Liver (tissue), 9 donors: ENCODE results near the gene FOXN3. TPM values are rescaled to one million over a fixed set of nuclear protein-coding genes. Genes with fewer than 3 reads are reported as not detected.

Experiments
- DNase-seq: peaks from one replicate; pipeline ENCODE4 v3.0.0-alpha.2; 2017; ENCODE audit warnings: low spot score
- H3K27ac ChIP-seq, 2 donors: one replicate each; pipeline ENCODE4 v1.7.0; 2013; ENCODE audit warnings: inconsistent platforms in 2 of 2, low read length in 2 of 2, control low read depth in 1 of 2, low read depth in 1 of 2, mild to moderate bottlenecking in 1 of 2
- H3K27me3 ChIP-seq, 4 donors: one replicate each; pipeline versions ENCODE4 v1.6.1 to v1.7.0; 2013; ENCODE audit warnings: low read length in 3 of 4, inconsistent platforms in 1 of 4, mild to moderate bottlenecking in 1 of 4, moderate library complexity in 1 of 4; ENCODE audit not compliant: control insufficient read depth in 4 of 4, insufficient read depth in 4 of 4
- H3K36me3 ChIP-seq, 4 donors: one replicate each; pipeline versions ENCODE4 v1.6.1 to v1.7.0; 2013; ENCODE audit warnings: low read length in 3 of 4, mild to moderate bottlenecking in 3 of 4, low read depth in 1 of 4, moderate library complexity in 1 of 4; ENCODE audit not compliant: control insufficient read depth in 4 of 4, insufficient read depth in 3 of 4
- H3K4me1 ChIP-seq, 4 donors: one replicate each; pipeline versions ENCODE4 v1.6.1 to v1.7.0; 2013; ENCODE audit warnings: low read length in 3 of 4, mild to moderate bottlenecking in 3 of 4, moderate library complexity in 1 of 4; ENCODE audit not compliant: control insufficient read depth in 4 of 4, insufficient read depth in 4 of 4
- H3K4me3 ChIP-seq, 3 donors: one replicate each; pipeline versions ENCODE4 v1.6.1 to v1.7.0; 2013; ENCODE audit warnings: low read length in 3 of 3, control low read depth in 1 of 3, low read depth in 1 of 3, mild to moderate bottlenecking in 1 of 3
- H3K9ac ChIP-seq, 2 donors: one replicate each; pipeline ENCODE4 v1.7.0; 2013; ENCODE audit warnings: low read length in 2 of 2, mild to moderate bottlenecking in 2 of 2, moderate library complexity in 2 of 2, control low read depth in 1 of 2, low read depth in 1 of 2
- H3K9me3 ChIP-seq, 4 donors: one replicate each; pipeline versions ENCODE4 v1.6.1 to v1.7.0; 2013; ENCODE audit warnings: low read length in 3 of 4; ENCODE audit not compliant: control insufficient read depth in 4 of 4
- ATF3 ChIP-seq: IDR thresholded peaks from 2 replicates; pipeline ENCODE4 v1.6.1; 2016; ENCODE audit warnings: antibody characterized with exemption
- CTCF ChIP-seq: fragments of 150-350 bp; IDR thresholded peaks from 2 replicates; pipeline ENCODE4 v1.5.1; 2017; ENCODE audit warnings: improper control_type of control experiment, low read depth, low read length; ENCODE audit not compliant: missing input control
- FOXA1 ChIP-seq: IDR thresholded peaks from 2 replicates; pipeline ENCODE4 v1.6.1; 2016; ENCODE audit warnings: antibody characterized with exemption
- FOXA2 ChIP-seq: IDR thresholded peaks from 2 replicates; pipeline ENCODE4 v1.6.1; 2016; ENCODE audit warnings: antibody characterized with exemption
- GABPA ChIP-seq, 2 donors: IDR thresholded peaks in 1 of 2; conservative IDR thresholded peaks in 1 of 2; 2 replicates each; pipeline ENCODE4 v1.6.1; 2016; ENCODE audit warnings: antibody characterized with exemption in 2 of 2, mild to moderate bottlenecking in 1 of 2, moderate library complexity in 1 of 2
- HNF4A ChIP-seq, 2 donors: conservative IDR thresholded peaks; 2 replicates each; pipeline ENCODE4 v1.6.1; 2016; ENCODE audit warnings: antibody characterized with exemption in 2 of 2, mild to moderate bottlenecking in 2 of 2
- HNF4G ChIP-seq: IDR thresholded peaks from 2 replicates; pipeline ENCODE4 v1.6.1; 2016; ENCODE audit warnings: antibody characterized with exemption
- JUND ChIP-seq, 2 donors: IDR thresholded peaks; 2 replicates each; pipeline ENCODE4 v1.6.1; 2016; ENCODE audit warnings: antibody characterized with exemption in 2 of 2
- MAX ChIP-seq: IDR thresholded peaks from 2 replicates; pipeline ENCODE4 v1.6.1; 2016; ENCODE audit warnings: antibody characterized with exemption
- NR2F2 ChIP-seq: IDR thresholded peaks from 2 replicates; pipeline ENCODE4 v1.6.1; 2016; ENCODE audit warnings: antibody characterized with exemption
- RAD21 ChIP-seq, 2 donors: IDR thresholded peaks; 2 replicates each; pipeline ENCODE4 v1.6.1; 2016; ENCODE audit warnings: antibody characterized with exemption in 2 of 2, mild to moderate bottlenecking in 2 of 2
- REST ChIP-seq: IDR thresholded peaks from 2 replicates; pipeline ENCODE4 v1.6.1; 2016; ENCODE audit warnings: antibody characterized with exemption, mild to moderate bottlenecking
- RXRA ChIP-seq, 2 donors: IDR thresholded peaks; 2 replicates each; pipeline ENCODE4 v1.6.1; 2017 to 2018; ENCODE audit warnings: antibody characterized with exemption in 2 of 2, mild to moderate bottlenecking in 1 of 2
- SP1 ChIP-seq: IDR thresholded peaks from 2 replicates; pipeline ENCODE4 v1.6.1; 2018; ENCODE audit warnings: antibody characterized with exemption, mild to moderate bottlenecking
- TAF1 ChIP-seq: conservative IDR thresholded peaks from 2 replicates; pipeline ENCODE4 v1.6.1; 2016; ENCODE audit warnings: antibody characterized with exemption, mild to moderate bottlenecking
- YY1 ChIP-seq: IDR thresholded peaks from 2 replicates; pipeline ENCODE4 v1.6.1; 2016; ENCODE audit warnings: antibody characterized with exemption, mild to moderate bottlenecking
- ZBTB33 ChIP-seq: IDR thresholded peaks from 2 replicates; pipeline ENCODE4 v1.6.1; 2016; ENCODE audit warnings: antibody characterized with exemption
- WGBS: extraction: QIAGEN DNeasy Blood & Tissue Kit; methylation state at CpG from one replicate; pipeline ENCODE4 v1.1.7; 2013; 5-methylcytosine and 5-hydroxymethylcytosine counted together
- polyA plus RNA-seq, 2 donors: library from polyadenylated mRNA; stranded (reverse) in 1 of 2; unstranded in 1 of 2; fragments of 200-250 nt in 1 of 2; fragments of >200 nt in 1 of 2; fragmentation: Nextera tagmentation in 1 of 2; extraction: Ambion mirVana in 1 of 2; gene quantifications; one replicate each; pipeline versions ENCODE4 v1.2.1 to v1.2.3, GENCODE V29; 2013 to 2015
- total RNA-seq, 2 donors: library from RNA; depleted of rRNA; stranded (reverse); fragments of >200 nt; gene quantifications; one replicate each; pipeline ENCODE4 v1.2.3, GENCODE V29; 2014
- donor health status: healthy.
- donor health status: healthy.
- donor health status: healthy.
- donor health status: healthy.
- donor health status: healthy.

The FOXN3 gene
- total and polyA plus RNA-seq, 4 donors = 17.8 to 44.8 (median 35.3) TPM

GRCh38 chr14:89221109-89221810 is 195.8 kb downstream of the FOXN3 start:
- Histone ChIP-seq H3K9ac (no peak overlapping the region), H3K27ac (no peak overlapping the region), H3K4me3 (no peak overlapping the region), H3K36me3 (peaks cover 0 to 3% (median 2%) of the 10 kb centered on the region in 4 donors), H3K4me1 (peaks cover 0 to 2% (median 0%) of the 10 kb centered on the region in 4 donors), H3K9me3 (no peaks in the 10 kb centered on the region), H3K27me3 (no peaks in the 10 kb centered on the region)
- no peak for TF ChIP-seq ATF3
- peak in 1 of 2 donors; percentile 8 for TF ChIP-seq RAD21 (IDR thresholded peaks at IDR 0.05)
- 61% methylated on average over 5 of the region's 5 CpGs for WGBS
- DNase-seq = no peak

- 93% methylated on average over 6 of the region's 6 CpGs for WGBS
- TF ChIP-seq RXRA (IDR thresholded peaks at IDR 0.05) (no peak), HNF4A (conservative IDR thresholded peaks at IDR 0.05) (no peak), TAF1 (no peak), RAD21 (IDR thresholded peaks at IDR 0.05) (no peak), JUND (IDR thresholded peaks at IDR 0.05) (no peak), SP1 (no peak), CTCF (no peak), ATF3 (no peak), MAX (no peak), FOXA1 (no peak), FOXA2 (no peak), HNF4G (no peak), YY1 (no peak)
- Histone ChIP-seq H3K4me1 (peaks cover 2 to 8% (median 6%) of the 10 kb centered on the region in 4 donors), H3K9me3 (no peaks in the 10 kb centered on the region), H3K27ac (no peak overlapping the region), H3K9ac (no peak overlapping the region), H3K36me3 (peaks cover 0 to 3% (median 2%) of the 10 kb centered on the region in 4 donors), H3K4me3 (no peak overlapping the region), H3K27me3 (no peaks in the 10 kb centered on the region)
- no peak for DNase-seq
Measured at GRCh38 chr14:89219051-89219450, 198.0 kb downstream of the FOXN3 start.

- no peak overlapping the region for H3K4me3 ChIP-seq
- H3K36me3 ChIP-seq = peaks cover 0 to 3% (median 2%) of the 10 kb centered on the region in 4 donors
- no peak overlapping the region for H3K9ac ChIP-seq
- no peaks in the 10 kb centered on the region for H3K27me3 ChIP-seq
- WGBS = 98% methylated on average over 4 of the region's 4 CpGs
- peaks cover 2 to 10% (median 6%) of the 10 kb centered on the region in 4 donors for H3K4me1 ChIP-seq
- H3K27ac ChIP-seq = no peak overlapping the region
- no peaks in the 10 kb centered on the region for H3K9me3 ChIP-seq
- DNase-seq = no peak
- TF ChIP-seq SP1 = no peak
- TF ChIP-seq NR2F2 = no peak
- TF ChIP-seq ZBTB33 = no peak
- TF ChIP-seq CTCF = no peak
- TF ChIP-seq REST = no peak
- TF ChIP-seq FOXA2 = no peak
- TF ChIP-seq JUND (IDR thresholded peaks at IDR 0.05) = no peak
- no peak for TF ChIP-seq YY1
- no peak for TF ChIP-seq GABPA (IDR thresholded peaks at IDR 0.05 in 1 of 2, conservative IDR thresholded peaks at IDR 0.05 in 1 of 2)
Measured at GRCh38 chr14:89217891-89218290, 199.1 kb downstream of the FOXN3 start.
